ENCODE results near the gene SMOC1. TPM values are rescaled to one million over a fixed set of nuclear protein-coding genes. Genes with fewer than 3 reads are reported as not detected.

Gene SMOC1
- total RNA-seq, 1 donor from 2014 or later = not detected

GRCh38 chr14:69863083-69863482 is 16.1 kb upstream of the SMOC1 start:
- H3K4me3 Mint-ChIP-seq = no peak overlapping the region
- H3K27ac Mint-ChIP-seq = no peak overlapping the region
- H3K36me3 Mint-ChIP-seq (ENCODE audit: low read depth) = no peaks in the 10 kb centered on the region
- peaks cover 17% of the 10 kb centered on the region for H3K27me3 Mint-ChIP-seq
- TF ChIP-seq CTCF (IDR thresholded peaks at IDR 0.05) = no peak
- DNase-seq = no peak
- intact Hi-C loops (cut with micrococcal nuclease) = no loop called here
- CTCF ChIA-PET = no interaction called here
- no peak for ATAC-seq (ENCODE audit: low read depth)
- POLR2A ChIA-PET = no interaction called here
- H3K9me3 Mint-ChIP-seq = peaks cover 7% of the 10 kb centered on the region
- H3K4me1 Mint-ChIP-seq = no peaks in the 10 kb centered on the region

- no peaks in the 10 kb centered on the region for H3K4me1 Mint-ChIP-seq
- intact Hi-C loops (cut with micrococcal nuclease) = no loop called here
- peaks cover 23% of the 10 kb centered on the region for H3K27me3 Mint-ChIP-seq
- H3K4me3 Mint-ChIP-seq = no peak overlapping the region
- ATAC-seq (ENCODE audit: low read depth) = no peak
- ChIA-PET CTCF (no interaction called here), POLR2A (no interaction called here)
- H3K36me3 Mint-ChIP-seq (ENCODE audit: low read depth) = no peaks in the 10 kb centered on the region
- no peak overlapping the region for H3K27ac Mint-ChIP-seq
- no peak for DNase-seq
- no peak for TF ChIP-seq CTCF (IDR thresholded peaks at IDR 0.05)
- peaks cover 13% of the 10 kb centered on the region for H3K9me3 Mint-ChIP-seq
Observed at GRCh38 chr14:69865701-69866365, 13.4 kb upstream of the SMOC1 start.

- no peak for TF ChIP-seq CTCF (IDR thresholded peaks at IDR 0.05)
- no peak overlapping the region for H3K27ac Mint-ChIP-seq
- no peaks in the 10 kb centered on the region for H3K4me1 Mint-ChIP-seq
- intact Hi-C loops (cut with micrococcal nuclease) = no loop called here
- no peaks in the 10 kb centered on the region for H3K36me3 Mint-ChIP-seq (ENCODE audit: low read depth)
- DNase-seq (no peak), ATAC-seq (ENCODE audit: low read depth) (no peak)
- no peak overlapping the region for H3K4me3 Mint-ChIP-seq
- H3K27me3 Mint-ChIP-seq = peaks cover 30% of the 10 kb centered on the region
- peaks cover 13% of the 10 kb centered on the region for H3K9me3 Mint-ChIP-seq
- POLR2A ChIA-PET = no interaction called here
- CTCF ChIA-PET = no interaction called here
Observed at GRCh38 chr14:69868363-69868963, 10.8 kb upstream of the SMOC1 start.

- DNase-seq (no peak), ATAC-seq (ENCODE audit: low read depth) (no peak)
- H3K27me3 Mint-ChIP-seq = peaks cover 26% of the 10 kb centered on the region
- no peaks in the 10 kb centered on the region for H3K4me1 Mint-ChIP-seq
- TF ChIP-seq CTCF (IDR thresholded peaks at IDR 0.05) = no peak
- no peak overlapping the region for H3K27ac Mint-ChIP-seq
- H3K36me3 Mint-ChIP-seq (ENCODE audit: low read depth) = no peaks in the 10 kb centered on the region
- CTCF ChIA-PET = no interaction called here
- intact Hi-C loops (cut with micrococcal nuclease) = no loop called here
- H3K9me3 Mint-ChIP-seq = peaks cover 14% of the 10 kb centered on the region
- H3K4me3 Mint-ChIP-seq = no peak overlapping the region
- POLR2A ChIA-PET = interaction anchor here (0.6 kb wide), 1 partner anchor 1999 kb away, joined by 3 read pairs; no protein-coding TSS in a partner anchor
Observed at GRCh38 chr14:69870613-69871012, 8.6 kb upstream of the SMOC1 start.

GRCh38 chr14:69873877-69874780 is 5.1 kb upstream of the SMOC1 start:
- intact Hi-C loops (cut with micrococcal nuclease) = no loop called here
- H3K4me3 Mint-ChIP-seq = no peak overlapping the region
- no peaks in the 10 kb centered on the region for H3K36me3 Mint-ChIP-seq (ENCODE audit: low read depth)
- peaks cover 35% of the 10 kb centered on the region for H3K27me3 Mint-ChIP-seq
- H3K9me3 Mint-ChIP-seq = peaks cover 12% of the 10 kb centered on the region
- ATAC-seq (ENCODE audit: low read depth) = no peak
- CTCF ChIA-PET = no interaction called here
- POLR2A ChIA-PET = no interaction called here
- no peak for DNase-seq
- no peaks in the 10 kb centered on the region for H3K4me1 Mint-ChIP-seq
- no peak overlapping the region for H3K27ac Mint-ChIP-seq
- TF ChIP-seq CTCF (IDR thresholded peaks at IDR 0.05) = no peak

Measured in activated B cell treated with CpG ODN at 0.5 μM for 24 hours (primary cell).